OCI-LY7 (cell line): Measurements from ENCODE around the gene CHEK2. TPM values are rescaled to one million over a fixed set of nuclear protein-coding genes. Genes with fewer than 3 reads are reported as not detected.
A peak's percentile ranks its signal among the peaks of the same experiment; 100 is the strongest.

Experiments used
- BruUV-seq: library from RNA; stranded (reverse); fragments of 400-500 nt; replicated peaks from 2 replicates; lab custom pipeline; 2021; lab: Mats Ljungman, UMichigan
- CTCF ChIA-PET: fragments of 300-600 bp; sonication (Branson Sonifier 250); formaldehyde crosslinking; loops from one replicate; lab custom pipeline; 2022; ENCODE audit warnings: antibody characterized with exemption; ENCODE audit not compliant: unreplicated experiment; lab: Charles Lee
- POLR2A ChIA-PET: fragments of 300-600 bp; sonication (Branson Sonifier 250); formaldehyde crosslinking; loops from one replicate; lab custom pipeline; 2022; ENCODE audit warnings: antibody characterized with exemption; lab: Charles Lee
- DNase-seq: peaks from one replicate; pipeline ENCODE4 v3.0.0-alpha.2; 2015; ENCODE audit warnings: low spot score
- H2AFZ ChIP-seq: fragments of 200-600 bp; sonication (generic), shearing (Covaris generic); 2 replicates; pipeline ENCODE4 v1.6.1; 2014; ENCODE audit warnings: mild to moderate bottlenecking, antibody characterized with exemption, low read length, moderate library complexity
- H3K27ac ChIP-seq: fragments of 200-600 bp; sonication (generic); 2 replicates; pipeline ENCODE4 v1.5.1; 2014; ENCODE audit warnings: mixed run types, low read depth, mild to moderate bottlenecking, moderate library complexity, low read length, inconsistent platforms; ENCODE audit not compliant: poor library complexity, severe bottlenecking
- H3K36me3 ChIP-seq: fragments of 200-600 bp; sonication (generic); 2 replicates; pipeline ENCODE4 v1.6.1; 2014; ENCODE audit warnings: mild to moderate bottlenecking, antibody characterized with exemption, low read length, moderate library complexity, mixed read lengths; ENCODE audit not compliant: insufficient read depth
- H3K4me1 ChIP-seq: fragments of 200-600 bp; sonication (generic); 2 replicates; pipeline ENCODE4 v1.5.1; 2014; ENCODE audit warnings: mild to moderate bottlenecking, low read length; ENCODE audit not compliant: insufficient read depth, poor library complexity, severe bottlenecking
- H3K4me2 ChIP-seq: fragments of 200-600 bp; sonication (generic); 2 replicates; pipeline ENCODE4 v1.6.1; 2014; ENCODE audit warnings: mild to moderate bottlenecking, low read length
- H3K4me3 ChIP-seq: fragments of 200-600 bp; sonication (generic); 2 replicates; pipeline ENCODE4 v1.5.1; 2014; ENCODE audit warnings: mild to moderate bottlenecking, low read depth, low read length; ENCODE audit not compliant: poor library complexity, severe bottlenecking
- H3K79me2 ChIP-seq: fragments of 200-600 bp; sonication (generic); 2 replicates; pipeline ENCODE4 v1.6.1; 2016; ENCODE audit warnings: low read depth, mild to moderate bottlenecking, low read length, moderate library complexity, mixed read lengths; ENCODE audit not compliant: insufficient read depth
- H3K9me2 ChIP-seq: fragments of 200-600 bp; sonication (generic); 2 replicates; pipeline ENCODE4 v1.6.1; 2016; ENCODE audit warnings: mild to moderate bottlenecking, low read length, mixed read lengths; ENCODE audit not compliant: insufficient read depth
- H3K9me3 ChIP-seq: fragments of 200-600 bp; sonication (generic); 2 replicates; pipeline ENCODE4 v1.6.1; 2014; ENCODE audit warnings: mild to moderate bottlenecking, mixed run types, low read length, mixed read lengths
- H4K20me1 ChIP-seq: fragments of 200-600 bp; sonication (generic); 2 replicates; pipeline ENCODE4 v1.6.1; 2014; ENCODE audit warnings: mild to moderate bottlenecking, antibody characterized with exemption, low read length, moderate library complexity, mixed read lengths; ENCODE audit not compliant: insufficient read depth
- EZH2phosphoT487 ChIP-seq: fragments of 200-600 bp; sonication (generic); IDR thresholded peaks from 2 replicates; pipeline ENCODE4 v1.6.1; 2018; ENCODE audit warnings: low read depth, borderline replicate concordance, mild to moderate bottlenecking, mixed run types, antibody characterized with exemption, low read length, moderate library complexity, mixed read lengths
- intact Hi-C: fragments of 100-400 bp; cut with micrococcal nuclease; formaldehyde crosslinking; loops from one replicate; pipeline ENCODE4 v1.10.0; 2022; ENCODE audit not compliant: unreplicated experiment
- total RNA-seq, 2 experiments: library from RNA; depleted of rRNA in 1 of 2; stranded (reverse); fragments of >200 nt in 1 of 2; shearing (Covaris generic) in 1 of 2; gene quantifications; 2 replicates each; pipeline ENCODE4 v1.2.3, GENCODE V29; 2014 to 2022
- TF ChIP-seq, protein P1 (sequence below): fragments of 200-600 bp; sonication (generic); conservative IDR thresholded peaks from 2 replicates; pipeline ENCODE4 v1.5.1; 2014; ENCODE audit warnings: mild to moderate bottlenecking, antibody characterized with exemption, low read length, moderate library complexity, mixed read lengths

Gene CHEK2
- total RNA-seq, 2 experiments from 2014 or later: 49.3 to 77.4 TPM

DNA sequence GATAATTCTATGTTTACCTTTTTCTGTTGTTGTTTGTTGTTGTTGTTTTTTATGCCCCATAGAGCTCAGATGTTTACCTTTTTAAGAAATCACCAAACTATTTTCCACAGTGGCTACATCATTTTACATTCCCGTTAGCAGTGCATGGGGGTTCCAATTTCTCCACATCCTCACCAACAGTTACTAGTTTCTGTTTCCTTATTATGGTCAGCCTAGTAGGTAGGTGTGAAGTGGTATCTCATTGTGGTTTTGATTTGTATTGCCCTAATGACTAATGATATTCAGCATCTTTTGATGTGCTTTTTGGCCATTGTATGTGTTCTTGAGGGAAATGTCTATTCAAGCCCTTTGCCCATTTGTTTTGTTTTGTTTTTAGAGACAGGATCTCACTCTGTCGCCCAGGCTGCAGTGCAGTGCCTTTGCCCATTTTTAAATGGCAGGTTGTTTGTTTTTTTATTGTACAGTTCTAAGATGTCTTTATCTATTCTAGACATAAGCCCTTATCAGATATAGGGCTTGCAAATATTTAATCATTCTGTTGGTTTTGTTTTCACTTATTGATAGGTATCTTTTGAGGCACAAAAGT, 27.5 kb downstream of the CHEK2 start:
- H3K79me2 ChIP-seq: no peaks in the 10 kb centered on the region
- no peak overlapping the region for H3K4me2 ChIP-seq
- POLR2A ChIA-PET: interaction anchor here (0.6 kb wide), 1 partner anchor 759 kb away, joined by 3 read pairs; no protein-coding TSS in a partner anchor
- H3K27ac ChIP-seq: no peak overlapping the region
- no peaks in the 10 kb centered on the region for H3K4me1 ChIP-seq
- CTCF ChIA-PET: no interaction called here
- H3K9me2 ChIP-seq: no peaks in the 10 kb centered on the region
- intact Hi-C loops: no loop called here
- no peak overlapping the region for H3K4me3 ChIP-seq
- no peaks in the 10 kb centered on the region for H3K9me3 ChIP-seq
- peaks cover 81% of the 10 kb centered on the region for H3K36me3 ChIP-seq
- TF ChIP-seq EZH2phosphoT487: no peak
- TF ChIP-seq, protein P1, sequence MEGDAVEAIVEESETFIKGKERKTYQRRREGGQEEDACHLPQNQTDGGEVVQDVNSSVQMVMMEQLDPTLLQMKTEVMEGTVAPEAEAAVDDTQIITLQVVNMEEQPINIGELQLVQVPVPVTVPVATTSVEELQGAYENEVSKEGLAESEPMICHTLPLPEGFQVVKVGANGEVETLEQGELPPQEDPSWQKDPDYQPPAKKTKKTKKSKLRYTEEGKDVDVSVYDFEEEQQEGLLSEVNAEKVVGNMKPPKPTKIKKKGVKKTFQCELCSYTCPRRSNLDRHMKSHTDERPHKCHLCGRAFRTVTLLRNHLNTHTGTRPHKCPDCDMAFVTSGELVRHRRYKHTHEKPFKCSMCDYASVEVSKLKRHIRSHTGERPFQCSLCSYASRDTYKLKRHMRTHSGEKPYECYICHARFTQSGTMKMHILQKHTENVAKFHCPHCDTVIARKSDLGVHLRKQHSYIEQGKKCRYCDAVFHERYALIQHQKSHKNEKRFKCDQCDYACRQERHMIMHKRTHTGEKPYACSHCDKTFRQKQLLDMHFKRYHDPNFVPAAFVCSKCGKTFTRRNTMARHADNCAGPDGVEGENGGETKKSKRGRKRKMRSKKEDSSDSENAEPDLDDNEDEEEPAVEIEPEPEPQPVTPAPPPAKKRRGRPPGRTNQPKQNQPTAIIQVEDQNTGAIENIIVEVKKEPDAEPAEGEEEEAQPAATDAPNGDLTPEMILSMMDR: no peak
- no peak for DNase-seq
- no peaks in the 10 kb centered on the region for H4K20me1 ChIP-seq
- BruUV-seq: TSS peak; percentile 17
- no peak overlapping the region for H2AFZ ChIP-seq

DNA sequence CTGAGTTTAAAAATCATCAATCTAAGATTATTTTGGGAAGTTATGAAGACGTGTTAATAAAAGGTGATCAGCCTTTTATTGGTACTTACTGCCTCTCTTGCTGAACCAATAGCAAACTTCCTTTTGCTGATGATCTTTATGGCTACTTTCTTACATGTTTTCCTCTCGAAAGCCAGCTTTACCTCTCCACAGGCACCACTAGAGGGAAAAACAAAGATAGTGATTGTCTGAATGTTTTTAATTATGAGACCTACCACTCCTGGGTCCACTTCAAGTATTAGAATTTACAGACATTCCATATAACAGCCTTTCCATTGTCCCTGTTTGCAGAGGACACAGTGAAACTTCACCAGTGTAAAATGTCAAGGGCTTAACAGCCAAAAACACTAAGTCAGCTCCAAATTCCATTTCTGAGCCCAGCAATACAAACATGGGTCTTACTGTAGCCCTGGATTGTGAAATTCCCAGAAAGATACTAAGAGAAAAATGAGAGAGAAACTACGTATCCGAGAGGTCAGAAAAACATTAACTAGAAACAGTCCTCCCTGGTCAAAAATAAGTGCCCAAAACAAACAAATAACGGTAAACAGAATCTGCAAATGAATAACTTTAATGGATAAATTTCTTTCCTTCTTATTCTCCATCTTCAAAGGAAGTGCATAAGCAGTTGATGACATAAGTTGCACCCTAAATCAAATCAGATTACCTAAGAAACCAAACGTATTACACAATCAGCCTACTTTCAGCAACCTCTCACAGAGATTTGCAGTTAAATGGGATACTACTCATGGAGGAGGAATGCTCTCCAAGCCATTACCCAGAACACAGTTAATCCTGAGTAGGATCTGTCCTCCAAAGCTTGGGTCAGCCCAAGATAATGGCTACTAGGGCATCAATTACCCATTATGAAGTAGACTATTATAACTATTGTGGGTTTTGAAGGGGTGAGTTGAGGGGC, 29.5 kb downstream of the CHEK2 start:
- POLR2A ChIA-PET: no interaction called here
- H3K4me3 ChIP-seq: no peak overlapping the region
- BruUV-seq: no TSS peak
- no peaks in the 10 kb centered on the region for H4K20me1 ChIP-seq
- no peak overlapping the region for H3K27ac ChIP-seq
- H3K9me2 ChIP-seq: no peaks in the 10 kb centered on the region
- H3K9me3 ChIP-seq: no peaks in the 10 kb centered on the region
- H2AFZ ChIP-seq: no peak overlapping the region
- H3K4me1 ChIP-seq: peaks cover 5% of the 10 kb centered on the region
- H3K36me3 ChIP-seq: peaks cover 70% of the 10 kb centered on the region
- TF ChIP-seq, protein P1: no peak
- no peak for TF ChIP-seq EZH2phosphoT487
- CTCF ChIA-PET: no interaction called here
- H3K4me2 ChIP-seq: no peak overlapping the region
- H3K79me2 ChIP-seq: no peaks in the 10 kb centered on the region
- no peak for DNase-seq
- intact Hi-C loops: no loop called here
